Calu3 (cell line): ENCODE results near the gene GNA15. TPM values are rescaled to one million over a fixed set of nuclear protein-coding genes. Genes with fewer than 3 reads are reported as not detected.

ENCODE experiments used
- BruUV-seq: library from RNA; stranded (reverse); fragments of 400-500 nt; replicated peaks from 2 replicates; lab custom pipeline; 2021; lab: Mats Ljungman, UMichigan
- CTCF ChIA-PET: fragments of 300-600 bp; sonication (Branson Sonifier 250); formaldehyde crosslinking; loops from one replicate; lab custom pipeline; 2022; ENCODE audit warnings: antibody characterized with exemption; lab: Charles Lee
- DNase-seq: peaks from one replicate; pipeline ENCODE4 v3.0.0; 2022
- H3K27ac Mint-ChIP-seq: one replicate; pipeline ENCODE4 v1.8.0; 2022; ENCODE audit warnings: mixed read lengths; ENCODE audit not compliant: unreplicated experiment
- H3K27me3 Mint-ChIP-seq: one replicate; pipeline ENCODE4 v1.8.0; 2022; ENCODE audit warnings: mixed read lengths; ENCODE audit not compliant: unreplicated experiment
- H3K36me3 Mint-ChIP-seq: one replicate; pipeline ENCODE4 v1.8.0; 2022; ENCODE audit warnings: mild to moderate bottlenecking, moderate library complexity, mixed read lengths; ENCODE audit not compliant: insufficient read depth, unreplicated experiment
- H3K4me1 Mint-ChIP-seq: one replicate; pipeline ENCODE4 v1.8.0; 2022; ENCODE audit warnings: mild to moderate bottlenecking, low read depth, mixed read lengths; ENCODE audit not compliant: unreplicated experiment
- H3K4me3 Mint-ChIP-seq: one replicate; pipeline ENCODE4 v1.8.0; 2022; ENCODE audit warnings: mild to moderate bottlenecking, low read depth, moderate library complexity, mixed read lengths; ENCODE audit not compliant: unreplicated experiment
- H3K9me3 Mint-ChIP-seq: one replicate; pipeline ENCODE4 v1.8.0; 2022; ENCODE audit warnings: low read depth, mixed read lengths; ENCODE audit not compliant: unreplicated experiment
- intact Hi-C: fragments of 100-400 bp; cut with micrococcal nuclease; formaldehyde crosslinking; loops from one replicate; pipeline ENCODE4 v1.10.0; 2022; ENCODE audit not compliant: unreplicated experiment
- total RNA-seq: library from RNA; stranded (reverse); gene quantifications from 2 replicates; pipeline ENCODE4 v1.2.3, GENCODE V29; 2022
- TF ChIP-seq, protein P1 (sequence below): fragments of 200-600 bp; IDR thresholded peaks from one replicate; pipeline ENCODE4 v1.8.0; 2022; ENCODE audit warnings: antibody characterized with exemption; ENCODE audit not compliant: unreplicated experiment

GNA15 gene
- total RNA-seq, 1 experiment from 2014 or later: 6.5 TPM

DNA sequence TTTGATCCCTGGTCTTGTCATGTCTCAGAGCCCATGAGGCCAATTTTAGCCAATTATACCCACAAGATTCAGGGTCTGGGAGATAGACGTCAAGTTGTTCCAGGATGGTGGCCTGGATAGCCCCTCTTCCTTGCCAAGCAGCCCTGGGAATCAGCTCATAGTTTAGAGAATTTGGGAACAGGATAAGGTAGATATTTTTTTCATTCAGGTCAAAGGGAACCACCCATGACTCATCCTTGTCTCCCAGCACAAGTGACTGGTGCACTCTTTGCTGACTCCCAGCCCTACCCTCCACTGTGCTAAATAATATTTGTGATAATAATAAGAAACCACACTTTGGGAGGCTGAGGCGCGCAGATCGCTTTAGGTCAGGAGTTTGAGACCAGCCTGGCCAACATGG lies 25.6 kb downstream of the GNA15 start:
- Mint-ChIP-seq H3K4me3 (no peak overlapping the region), H3K27me3 (no peaks in the 10 kb centered on the region), H3K27ac (no peak overlapping the region), H3K36me3 (no peaks in the 10 kb centered on the region), H3K4me1 (no peaks in the 10 kb centered on the region), H3K9me3 (peaks cover 3% of the 10 kb centered on the region)
- CTCF ChIA-PET: interaction anchor here (1.8 kb wide), 1 partner anchor 32 kb away, joined by 9 read pairs; no protein-coding TSS in a partner anchor
- TF ChIP-seq, protein P1, sequence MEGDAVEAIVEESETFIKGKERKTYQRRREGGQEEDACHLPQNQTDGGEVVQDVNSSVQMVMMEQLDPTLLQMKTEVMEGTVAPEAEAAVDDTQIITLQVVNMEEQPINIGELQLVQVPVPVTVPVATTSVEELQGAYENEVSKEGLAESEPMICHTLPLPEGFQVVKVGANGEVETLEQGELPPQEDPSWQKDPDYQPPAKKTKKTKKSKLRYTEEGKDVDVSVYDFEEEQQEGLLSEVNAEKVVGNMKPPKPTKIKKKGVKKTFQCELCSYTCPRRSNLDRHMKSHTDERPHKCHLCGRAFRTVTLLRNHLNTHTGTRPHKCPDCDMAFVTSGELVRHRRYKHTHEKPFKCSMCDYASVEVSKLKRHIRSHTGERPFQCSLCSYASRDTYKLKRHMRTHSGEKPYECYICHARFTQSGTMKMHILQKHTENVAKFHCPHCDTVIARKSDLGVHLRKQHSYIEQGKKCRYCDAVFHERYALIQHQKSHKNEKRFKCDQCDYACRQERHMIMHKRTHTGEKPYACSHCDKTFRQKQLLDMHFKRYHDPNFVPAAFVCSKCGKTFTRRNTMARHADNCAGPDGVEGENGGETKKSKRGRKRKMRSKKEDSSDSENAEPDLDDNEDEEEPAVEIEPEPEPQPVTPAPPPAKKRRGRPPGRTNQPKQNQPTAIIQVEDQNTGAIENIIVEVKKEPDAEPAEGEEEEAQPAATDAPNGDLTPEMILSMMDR: no peak
- BruUV-seq: no TSS peak
- intact Hi-C loops: no loop called here
- DNase-seq: no peak

DNA sequence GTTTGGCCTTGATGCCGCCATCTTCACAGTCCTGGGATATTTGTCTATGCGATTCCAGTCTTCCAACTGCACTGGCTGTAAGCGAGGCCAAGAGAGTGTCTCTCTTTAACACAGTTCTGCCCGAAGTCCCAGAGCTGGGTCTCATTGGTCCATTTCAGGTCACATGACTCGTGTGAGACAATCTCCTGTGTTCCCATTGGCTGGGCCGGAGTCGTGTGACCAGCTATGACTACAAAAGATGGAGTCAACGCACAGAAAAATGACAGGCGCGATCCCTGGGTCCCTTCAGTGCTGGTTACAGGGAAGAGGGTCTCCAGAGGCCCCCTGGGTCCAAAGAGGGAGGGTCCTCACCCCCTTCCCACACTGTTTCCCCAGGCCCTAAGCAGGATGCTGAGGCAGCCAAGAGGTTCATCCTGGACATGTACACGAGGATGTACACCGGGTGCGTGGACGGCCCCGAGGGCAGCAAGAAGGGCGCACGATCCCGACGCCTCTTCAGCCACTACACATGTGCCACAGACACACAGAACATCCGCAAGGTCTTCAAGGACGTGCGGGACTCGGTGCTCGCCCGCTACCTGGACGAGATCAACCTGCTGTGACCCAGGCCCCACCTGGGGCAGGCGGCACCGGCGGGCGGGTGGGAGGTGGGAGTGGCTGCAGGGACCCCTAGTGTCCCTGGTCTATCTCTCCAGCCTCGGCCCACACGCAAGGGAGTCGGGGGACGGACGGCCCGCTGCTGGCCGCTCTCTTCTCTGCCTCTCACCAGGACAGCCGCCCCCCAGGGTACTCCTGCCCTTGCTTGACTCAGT lies 26.8 kb downstream of the GNA15 start:
- intact Hi-C loops: loop anchor here (1.0 kb wide), 1 partner anchor 33 kb away; no protein-coding TSS in a partner anchor
- H3K27ac Mint-ChIP-seq: no peak overlapping the region
- H3K36me3 Mint-ChIP-seq: no peaks in the 10 kb centered on the region
- no peak for DNase-seq
- H3K9me3 Mint-ChIP-seq: peaks cover 3% of the 10 kb centered on the region
- BruUV-seq: no TSS peak
- no peaks in the 10 kb centered on the region for H3K4me1 Mint-ChIP-seq
- CTCF ChIA-PET: interaction anchor here (1.8 kb wide), 1 partner anchor 33 kb away, joined by 9 read pairs; no protein-coding TSS in a partner anchor
- H3K4me3 Mint-ChIP-seq: no peak overlapping the region
- H3K27me3 Mint-ChIP-seq: no peaks in the 10 kb centered on the region
- TF ChIP-seq, protein P1: no peak

DNA sequence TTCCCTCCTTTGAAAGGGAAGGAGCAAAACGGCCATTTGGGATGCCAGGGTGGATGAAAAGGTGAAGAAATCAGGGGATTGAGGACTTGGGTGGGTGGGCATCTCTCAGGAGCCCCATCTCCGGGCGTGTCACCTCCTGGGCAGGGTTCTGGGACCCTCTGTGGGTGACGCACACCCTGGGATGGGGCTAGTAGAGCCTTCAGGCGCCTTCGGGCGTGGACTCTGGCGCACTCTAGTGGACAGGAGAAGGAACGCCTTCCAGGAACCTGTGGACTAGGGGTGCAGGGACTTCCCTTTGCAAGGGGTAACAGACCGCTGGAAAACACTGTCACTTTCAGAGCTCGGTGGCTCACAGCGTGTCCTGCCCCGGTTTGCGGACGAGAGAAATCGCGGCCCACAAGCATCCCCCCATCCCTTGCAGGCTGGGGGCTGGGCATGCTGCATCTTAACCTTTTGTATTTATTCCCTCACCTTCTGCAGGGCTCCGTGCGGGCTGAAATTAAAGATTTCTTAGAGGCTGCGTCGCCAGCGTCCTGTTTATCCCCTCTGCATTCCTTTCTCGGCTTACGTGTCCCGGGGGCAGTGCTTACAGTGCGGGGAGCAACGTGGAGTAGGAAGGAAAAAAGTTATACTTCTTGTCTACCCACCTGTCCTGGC lies 27.5 kb downstream of the GNA15 start:
- no peaks in the 10 kb centered on the region for H3K27me3 Mint-ChIP-seq
- CTCF ChIA-PET: interaction anchor here (0.6 kb wide), 2 partner anchors 34 to 85 kb away, joined by 3 read pairs; no protein-coding TSS in a partner anchor
- no peaks in the 10 kb centered on the region for H3K36me3 Mint-ChIP-seq
- no peaks in the 10 kb centered on the region for H3K4me1 Mint-ChIP-seq
- H3K4me3 Mint-ChIP-seq: no peak overlapping the region
- intact Hi-C loops: loop anchor here (1.0 kb wide), 1 partner anchor 34 kb away; no protein-coding TSS in a partner anchor
- no peak overlapping the region for H3K27ac Mint-ChIP-seq
- peaks cover 3% of the 10 kb centered on the region for H3K9me3 Mint-ChIP-seq
- peak; percentile 62 for DNase-seq
- BruUV-seq: no TSS peak
- TF ChIP-seq, protein P1: peak; percentile 79

DNA sequence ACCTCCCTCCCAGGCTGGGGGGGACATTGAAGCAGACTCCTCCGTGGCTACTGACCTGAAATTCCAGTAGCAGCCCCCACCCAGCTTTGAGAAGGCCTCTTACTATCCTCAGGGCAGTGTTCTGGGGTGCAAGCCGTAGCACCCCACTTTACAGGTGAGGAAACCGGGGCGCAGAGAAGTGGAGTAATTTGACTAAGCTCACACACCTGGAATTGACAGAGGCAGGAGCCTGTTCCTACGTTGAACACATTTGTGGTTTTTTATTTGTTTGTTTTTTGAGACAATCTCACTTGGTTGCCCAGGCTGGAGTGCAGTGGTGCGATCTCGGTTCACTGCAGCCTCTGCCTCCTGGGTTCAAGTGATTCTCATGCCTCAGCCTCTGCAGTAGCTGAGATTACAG lies 28.1 kb downstream of the GNA15 start:
- H3K9me3 Mint-ChIP-seq: peaks cover 3% of the 10 kb centered on the region
- H3K27ac Mint-ChIP-seq: no peak overlapping the region
- TF ChIP-seq, protein P1: no peak
- intact Hi-C loops: loop anchor here (1.0 kb wide), 1 partner anchor 35 kb away; no protein-coding TSS in a partner anchor
- H3K4me3 Mint-ChIP-seq: no peak overlapping the region
- H3K4me1 Mint-ChIP-seq: no peaks in the 10 kb centered on the region
- CTCF ChIA-PET: interaction anchor here (0.6 kb wide), 2 partner anchors 35 to 85 kb away, joined by 3 read pairs; no protein-coding TSS in a partner anchor
- BruUV-seq: no TSS peak
- no peaks in the 10 kb centered on the region for H3K27me3 Mint-ChIP-seq
- no peaks in the 10 kb centered on the region for H3K36me3 Mint-ChIP-seq
- DNase-seq: no peak
